ENCODE measurements around the gene FHOD3. TPM values are rescaled to one million over a fixed set of nuclear protein-coding genes. Genes with fewer than 3 reads are reported as not detected.

Gene FHOD3
- total and polyA plus RNA-seq, 2 of the 4 experiments (the other 2 are of a cell fraction) = 14.6 to 16.0 TPM

- H3K4ac ChIP-seq (ENCODE audit: low read depth, low read length) = no peak overlapping the region
- H2AK5ac ChIP-seq (ENCODE audit: low read depth, low read length) = no peak overlapping the region
- H3K27ac ChIP-seq (ENCODE audit: insufficient read depth, low read length) = no peak overlapping the region
- H3K4me2 ChIP-seq (ENCODE audit: low read depth, low read length) = no peak overlapping the region
- ATAC-seq (ENCODE audit: low read depth) = no peak
- no peak overlapping the region for H4K91ac ChIP-seq (ENCODE audit: insufficient read depth, low read depth, low read length)
- no peak overlapping the region for H2AK9ac ChIP-seq (replicated peaks; ENCODE audit: low read depth, low read length, poor library complexity)
- no peak for DNase-seq
- no TSS peak for BruUV-seq (replicated peaks)
- no peak overlapping the region for H3K23ac ChIP-seq (ENCODE audit: low read depth, low read length)
- peaks cover 3 to 15% of the 10 kb centered on the region in 2 experiments; a peak in 3 of 4 replicates for H3K79me1 ChIP-seq (ENCODE audit: low read depth in 1 of 2, low read length in 2 of 2)
- no peaks in the 10 kb centered on the region for H3K27me3 ChIP-seq (ENCODE audit: control insufficient read depth, insufficient read depth, low read length)
- H3K9ac ChIP-seq (ENCODE audit: low read depth, low read length) = no peak overlapping the region
- H2BK15ac ChIP-seq (ENCODE audit: low read depth, low read length) = no peak overlapping the region
- peaks cover 10% of the 10 kb centered on the region for H3K4me1 ChIP-seq (ENCODE audit: control insufficient read depth, insufficient read depth, low read length)
- H4K20me1 ChIP-seq (ENCODE audit: insufficient read depth, low read length) = no peaks in the 10 kb centered on the region; the same call in 1 of the 2 replicates
- in situ Hi-C loops (cut with MboI; ENCODE audit: low sequenced_read_pairs) = no loop called here
- H2BK5ac ChIP-seq (ENCODE audit: low read depth, low read length, poor library complexity, severe bottlenecking) = no peak overlapping the region
- no peaks in the 10 kb centered on the region for H3K9me3 ChIP-seq (ENCODE audit: control insufficient read depth, insufficient read depth, low read length)
- POLR2A ChIA-PET (ENCODE audit: unreplicated experiment) = no interaction called here
- peaks cover 7% of the 10 kb centered on the region; the same call in 1 of the 2 replicates for H3K9me1 ChIP-seq (ENCODE audit: insufficient read depth, low read length)
- no peak overlapping the region for H2AFZ ChIP-seq (replicated peaks; ENCODE audit: low read length, poor library complexity)
- WGBS, 2 experiments (ENCODE audit: extremely low coverage in 2 of 2, insufficient read length in 1 of 2) = 57% methylated on average over 1 of the region's 5 CpGs; no CpG with 5 or more reads in 1 of the 2 experiments
- CTCF ChIA-PET = no interaction called here
- H3K36me3 ChIP-seq (ENCODE audit: control insufficient read depth, insufficient read depth, low read length) = no peaks in the 10 kb centered on the region
- no peak overlapping the region for H3K18ac ChIP-seq (ENCODE audit: low read depth, low read length)
- TF ChIP-seq SMC3 (IDR thresholded peaks at IDR 0.05; ENCODE audit: low read depth, low read length) = no peak
- no peak for TF ChIP-seq RCOR1 (IDR thresholded peaks at IDR 0.05; ENCODE audit: insufficient replicate concordance, low read length)
- TF ChIP-seq USF2 (IDR thresholded peaks at IDR 0.05; ENCODE audit: low read depth, low read length) = no peak
- TF ChIP-seq NFE2L2 (IDR thresholded peaks at IDR 0.05; ENCODE audit: low read depth, low read length) = no peak
- TF ChIP-seq BHLHE40 (IDR thresholded peaks at IDR 0.05; ENCODE audit: low read depth, low read length) = no peak
- TF ChIP-seq MAZ (IDR thresholded peaks at IDR 0.05; ENCODE audit: borderline replicate concordance, low read depth, low read length) = no peak
- H2BK120ac ChIP-seq (ENCODE audit: low read depth, low read length) = no peak overlapping the region
- no peak overlapping the region for H4K8ac ChIP-seq (ENCODE audit: low read depth in 2 of 2, low read length in 2 of 2)
- no peak overlapping the region for H4K5ac ChIP-seq (ENCODE audit: low read depth, low read length)
- H2BK20ac ChIP-seq (ENCODE audit: low read depth, low read length) = no peak overlapping the region
- dilution Hi-C loops (cut with HindIII; ENCODE audit: low sequenced_read_pairs, unreplicated experiment) = no loop called here
- intact Hi-C loops (cut with micrococcal nuclease) = no loop called here
- no peak overlapping the region for H3K4me3 ChIP-seq (ENCODE audit: insufficient read depth, low read depth, low read length)
- no peak overlapping the region for H3K56ac ChIP-seq (ENCODE audit: extremely low read depth, insufficient read depth, low read length)
- H3K14ac ChIP-seq (replicated peaks; ENCODE audit: low read depth, low read length) = no peak overlapping the region
Observed at GRCh38 chr18:36327352-36328316, 30.1 kb downstream of the FHOD3 start.

All from IMR-90 (cell line).